HG02884 (cell line): ENCODE results near the gene ZNF91.
"Not testable (repeated sequence)": the region's sequence is repeated elsewhere in the genome, so short reads cannot be mapped to it uniquely, and the experiment has no call there.

ENCODE experiments used
- ATAC-seq: cut with Tn5 transposase; IDR thresholded peaks from one replicate; pipeline ENCODE4 v1.9.1; 2021; ENCODE audit warnings: mild to moderate bottlenecking, moderate library complexity; ENCODE audit not compliant: unreplicated experiment

Gene ZNF91

GRCh38 chr19:23321403-23321802, 73.9 kb downstream of the ZNF91 start:
- not testable (repeated sequence) for ATAC-seq

- ATAC-seq, result not testable (repeated sequence)
Observed at GRCh38 chr19:23319571-23319970, 75.7 kb downstream of the ZNF91 start.

GRCh38 chr19:23318941-23319340, 76.3 kb downstream of the ZNF91 start:
- not testable (repeated sequence) for ATAC-seq

- no peak for ATAC-seq
Observed at GRCh38 chr19:23318143-23318542, 77.1 kb downstream of the ZNF91 start.

- no peak for ATAC-seq
Observed at GRCh38 chr19:23315286-23315685, 80.0 kb downstream of the ZNF91 start.

- no peak for ATAC-seq
Observed at GRCh38 chr19:23314505-23315251, 80.6 kb downstream of the ZNF91 start.

GRCh38 chr19:23313196-23313595, 82.1 kb downstream of the ZNF91 start:
- no peak for ATAC-seq

- no peak for ATAC-seq
Observed at GRCh38 chr19:23312515-23312914, 82.8 kb downstream of the ZNF91 start.

GRCh38 chr19:23311551-23311950, 83.7 kb downstream of the ZNF91 start:
- no peak for ATAC-seq

- no peak for ATAC-seq
Observed at GRCh38 chr19:23310729-23311211, 84.5 kb downstream of the ZNF91 start.

- no peak for ATAC-seq
Observed at GRCh38 chr19:23309926-23310325, 85.3 kb downstream of the ZNF91 start.

GRCh38 chr19:23305555-23305954, 89.7 kb downstream of the ZNF91 start:
- no peak for ATAC-seq

- ATAC-seq, result no peak
Observed at GRCh38 chr19:23304238-23304637, 91.0 kb downstream of the ZNF91 start.

GRCh38 chr19:23294141-23294540, 101.1 kb downstream of the ZNF91 start:
- no peak for ATAC-seq

GRCh38 chr19:23289966-23290365, 105.3 kb downstream of the ZNF91 start:
- not testable (repeated sequence) for ATAC-seq
